Measurements from ENCODE around the gene SLC40A1.

DNA sequence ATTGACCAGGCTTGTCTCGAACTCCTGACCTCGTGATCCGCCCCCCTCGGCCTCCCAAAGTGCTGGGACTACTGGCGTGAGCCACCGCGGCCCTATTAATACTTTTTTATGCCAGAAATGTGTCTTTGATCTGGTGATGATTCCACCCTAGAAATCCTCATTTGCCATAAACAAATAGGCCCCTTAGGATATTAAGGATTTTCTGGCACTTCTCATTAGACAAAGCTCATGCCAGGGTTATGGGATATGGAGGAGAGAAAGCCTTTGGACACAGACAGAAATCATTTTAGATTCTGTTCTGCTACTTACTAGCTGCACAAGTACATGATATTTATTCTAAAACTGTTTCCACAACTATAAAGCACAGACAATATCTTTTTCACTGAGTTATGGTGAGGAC, 24.1 kb downstream of the SLC40A1 start:
- no peak for TF ChIP-seq POLR2AphosphoS5 (IDR thresholded peaks at IDR 0.05)
- TF ChIP-seq, protein P1, sequence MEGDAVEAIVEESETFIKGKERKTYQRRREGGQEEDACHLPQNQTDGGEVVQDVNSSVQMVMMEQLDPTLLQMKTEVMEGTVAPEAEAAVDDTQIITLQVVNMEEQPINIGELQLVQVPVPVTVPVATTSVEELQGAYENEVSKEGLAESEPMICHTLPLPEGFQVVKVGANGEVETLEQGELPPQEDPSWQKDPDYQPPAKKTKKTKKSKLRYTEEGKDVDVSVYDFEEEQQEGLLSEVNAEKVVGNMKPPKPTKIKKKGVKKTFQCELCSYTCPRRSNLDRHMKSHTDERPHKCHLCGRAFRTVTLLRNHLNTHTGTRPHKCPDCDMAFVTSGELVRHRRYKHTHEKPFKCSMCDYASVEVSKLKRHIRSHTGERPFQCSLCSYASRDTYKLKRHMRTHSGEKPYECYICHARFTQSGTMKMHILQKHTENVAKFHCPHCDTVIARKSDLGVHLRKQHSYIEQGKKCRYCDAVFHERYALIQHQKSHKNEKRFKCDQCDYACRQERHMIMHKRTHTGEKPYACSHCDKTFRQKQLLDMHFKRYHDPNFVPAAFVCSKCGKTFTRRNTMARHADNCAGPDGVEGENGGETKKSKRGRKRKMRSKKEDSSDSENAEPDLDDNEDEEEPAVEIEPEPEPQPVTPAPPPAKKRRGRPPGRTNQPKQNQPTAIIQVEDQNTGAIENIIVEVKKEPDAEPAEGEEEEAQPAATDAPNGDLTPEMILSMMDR (IDR thresholded peaks at IDR 0.05): no peak
- no peak for TF ChIP-seq POLR2A (IDR thresholded peaks at IDR 0.05)
